SU-DHL-6 (cell line): ENCODE measurements around the gene ADRA2A.

Experiments
- EZH2phosphoT487 ChIP-seq: fragments of 200-600 bp; sonication (generic), shearing (Covaris generic); conservative IDR thresholded peaks from 2 replicates; pipeline ENCODE4 v1.6.1; 2018; ENCODE audit warnings: mild to moderate bottlenecking, antibody characterized with exemption, low read length, moderate library complexity, mixed read lengths
- TF ChIP-seq, protein P1 (sequence below): fragments of 200-600 bp; sonication (generic); IDR thresholded peaks from one replicate; pipeline ENCODE4 v1.5.1; 2017; ENCODE audit warnings: antibody characterized with exemption, mild to moderate bottlenecking, low read length, moderate library complexity; ENCODE audit not compliant: insufficient read depth, poor library complexity, severe bottlenecking

DNA sequence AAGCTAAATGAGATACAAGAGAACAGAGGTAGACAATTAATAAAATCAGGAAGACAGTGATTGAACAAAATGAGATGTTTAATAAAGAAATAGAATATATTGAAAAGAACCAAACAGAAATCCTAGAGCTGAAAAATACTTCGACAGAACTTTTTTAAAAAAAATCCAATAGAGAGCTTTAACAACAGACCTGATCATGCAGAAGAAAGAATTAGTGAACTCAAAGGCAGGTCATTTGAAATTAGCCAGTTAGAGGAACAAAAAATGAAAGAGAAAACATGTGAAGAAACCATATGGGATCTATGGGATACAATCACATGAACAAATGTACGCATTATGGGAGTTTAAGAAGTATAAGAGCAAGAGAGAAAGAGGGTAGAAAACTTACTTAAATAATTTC is 37.3 kb upstream of the ADRA2A start:
- TF ChIP-seq, protein P1, sequence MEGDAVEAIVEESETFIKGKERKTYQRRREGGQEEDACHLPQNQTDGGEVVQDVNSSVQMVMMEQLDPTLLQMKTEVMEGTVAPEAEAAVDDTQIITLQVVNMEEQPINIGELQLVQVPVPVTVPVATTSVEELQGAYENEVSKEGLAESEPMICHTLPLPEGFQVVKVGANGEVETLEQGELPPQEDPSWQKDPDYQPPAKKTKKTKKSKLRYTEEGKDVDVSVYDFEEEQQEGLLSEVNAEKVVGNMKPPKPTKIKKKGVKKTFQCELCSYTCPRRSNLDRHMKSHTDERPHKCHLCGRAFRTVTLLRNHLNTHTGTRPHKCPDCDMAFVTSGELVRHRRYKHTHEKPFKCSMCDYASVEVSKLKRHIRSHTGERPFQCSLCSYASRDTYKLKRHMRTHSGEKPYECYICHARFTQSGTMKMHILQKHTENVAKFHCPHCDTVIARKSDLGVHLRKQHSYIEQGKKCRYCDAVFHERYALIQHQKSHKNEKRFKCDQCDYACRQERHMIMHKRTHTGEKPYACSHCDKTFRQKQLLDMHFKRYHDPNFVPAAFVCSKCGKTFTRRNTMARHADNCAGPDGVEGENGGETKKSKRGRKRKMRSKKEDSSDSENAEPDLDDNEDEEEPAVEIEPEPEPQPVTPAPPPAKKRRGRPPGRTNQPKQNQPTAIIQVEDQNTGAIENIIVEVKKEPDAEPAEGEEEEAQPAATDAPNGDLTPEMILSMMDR: no peak
- TF ChIP-seq EZH2phosphoT487: no peak
